HFFc6 (cell line): ENCODE data around the gene DNAJB8. TPM values are rescaled to one million over a fixed set of nuclear protein-coding genes. Genes with fewer than 3 reads are reported as not detected.
A peak's percentile ranks its signal among the peaks of the same experiment; 100 is the strongest.

Source experiments
- DNase-seq: peaks from one replicate; pipeline ENCODE4 v3.0.0-alpha.2; 2018
- H3K27ac Mint-ChIP-seq: 2 replicates; pipeline ENCODE4 v1.8.0; 2020; ENCODE audit warnings: mild to moderate bottlenecking, mixed read lengths
- H3K27me3 Mint-ChIP-seq: 2 replicates; pipeline ENCODE4 v1.8.0; 2021; ENCODE audit warnings: mild to moderate bottlenecking, moderate library complexity, mixed read lengths; ENCODE audit not compliant: insufficient read depth
- H3K36me3 Mint-ChIP-seq: 2 replicates; pipeline ENCODE4 v1.8.0; 2021; ENCODE audit warnings: low read depth, mixed read lengths
- H3K4me1 Mint-ChIP-seq: 2 replicates; pipeline ENCODE4 v1.8.0; 2020; ENCODE audit warnings: low read depth, mixed read lengths
- H3K4me3 Mint-ChIP-seq: 2 replicates; pipeline ENCODE4 v1.8.0; 2020; ENCODE audit warnings: mild to moderate bottlenecking, moderate library complexity, mixed read lengths
- H3K9me3 Mint-ChIP-seq: 2 replicates; pipeline ENCODE4 v1.8.0; 2020; ENCODE audit warnings: mild to moderate bottlenecking, mixed read lengths
- CTCF ChIP-seq: fragments of 200-600 bp; sonication (generic); IDR thresholded peaks from 2 replicates; pipeline ENCODE4 v1.5.0; 2021; ENCODE audit warnings: antibody characterized with exemption, mild to moderate bottlenecking
- total RNA-seq, 6 experiments: library from RNA; stranded (reverse); fragmentation: NEBNext Ultra II Directional; extraction: Animal tissue kit (Norgen Biotek cat#: 25700); gene quantifications; 2 replicates in 1 of 6; 3 replicates in 5 of 6; pipeline ENCODE4 v1.2.3, GENCODE V29; 2021

Gene DNAJB8
- total RNA-seq, 6 experiments from 2014 or later, result not detected

DNA sequence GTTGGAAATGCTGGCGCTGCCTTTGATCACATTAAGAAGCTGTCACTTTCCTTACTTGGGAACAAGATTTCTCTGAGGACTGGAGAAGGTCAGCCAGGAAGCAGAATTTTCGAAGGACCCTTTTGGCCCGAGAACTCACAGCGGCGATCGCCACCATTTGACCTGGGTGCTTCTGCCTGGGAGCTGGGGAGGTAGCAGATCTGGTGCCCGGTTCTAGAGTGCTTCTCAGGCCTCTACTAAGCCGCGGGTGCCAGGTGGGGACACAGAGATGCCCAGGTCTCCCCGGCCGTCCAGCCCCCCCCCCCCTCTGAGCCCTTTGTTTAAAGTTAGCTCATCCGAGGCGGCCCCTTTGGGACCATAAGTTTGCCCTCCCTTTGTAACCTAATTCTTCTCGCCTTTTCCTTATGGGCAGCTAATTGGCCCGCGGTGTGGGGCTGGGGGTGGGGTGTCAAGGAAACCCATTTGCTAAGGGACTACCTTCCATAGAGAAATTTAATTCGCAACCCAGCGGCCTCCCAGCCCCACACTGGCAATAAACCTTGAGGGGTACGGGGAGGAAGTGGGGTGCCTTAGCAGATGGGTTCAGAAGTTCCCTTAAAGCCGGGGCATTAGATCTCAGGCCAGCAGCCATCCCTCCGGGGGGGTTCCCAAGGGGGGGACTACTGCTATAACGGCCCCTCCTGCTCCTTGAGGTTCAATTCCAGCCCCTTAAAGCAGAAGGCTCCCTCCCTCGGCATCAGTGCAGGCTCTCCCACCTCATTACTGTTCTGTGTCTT, 24.4 kb upstream of the DNAJB8 start:
- Mint-ChIP-seq H3K27ac (peak overlapping the region; percentile 94), H3K27me3 (peaks cover 7% of the 10 kb centered on the region)
- no peak for TF ChIP-seq CTCF

DNA sequence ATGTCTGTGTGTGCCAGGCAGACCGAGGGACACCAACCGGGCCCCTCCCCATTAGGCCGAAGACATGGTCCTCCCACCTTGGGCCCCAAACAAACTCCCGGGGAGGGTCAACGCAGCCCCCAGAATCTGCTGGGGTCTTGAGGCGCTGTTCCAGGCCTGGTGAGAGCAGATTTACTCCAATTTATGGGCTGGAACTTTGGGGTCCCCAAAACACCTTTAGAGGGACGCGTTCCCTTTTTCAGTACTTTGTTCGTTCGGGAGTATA, 23.9 kb upstream of the DNAJB8 start:
- no peaks in the 10 kb centered on the region for H3K9me3 Mint-ChIP-seq
- peak overlapping the region; percentile 94 for H3K27ac Mint-ChIP-seq
- no peak for TF ChIP-seq CTCF
- peaks cover 29% of the 10 kb centered on the region for H3K36me3 Mint-ChIP-seq
- peaks cover 15% of the 10 kb centered on the region for H3K4me1 Mint-ChIP-seq
- DNase-seq, result no peak
- peak overlapping the region; percentile 100 for H3K4me3 Mint-ChIP-seq
- H3K27me3 Mint-ChIP-seq, result peaks cover 7% of the 10 kb centered on the region

More for the DNA sequence above, 24.4 kb upstream of the DNAJB8 start:
- Mint-ChIP-seq H3K4me3 (peak overlapping the region; percentile 100), H3K4me1 (peaks cover 18% of the 10 kb centered on the region), H3K36me3 (peaks cover 28% of the 10 kb centered on the region), H3K9me3 (no peaks in the 10 kb centered on the region)
- no peak for DNase-seq

- peaks cover 34% of the 10 kb centered on the region for H3K36me3 Mint-ChIP-seq
- peak overlapping the region; percentile 100 for H3K4me3 Mint-ChIP-seq
- no peak for TF ChIP-seq CTCF
- peaks cover 7% of the 10 kb centered on the region for H3K27me3 Mint-ChIP-seq
- peak; percentile 55 for DNase-seq
- H3K9me3 Mint-ChIP-seq, result no peaks in the 10 kb centered on the region
- H3K27ac Mint-ChIP-seq, result peak overlapping the region; percentile 94
- peaks cover 20% of the 10 kb centered on the region for H3K4me1 Mint-ChIP-seq
Measured at GRCh38 chr3:128489927-128490649, 23.4 kb upstream of the DNAJB8 start.

GRCh38 chr3:128489674-128489926, 22.9 kb upstream of the DNAJB8 start:
- H3K4me3 Mint-ChIP-seq, result peak overlapping the region; percentile 100
- H3K4me1 Mint-ChIP-seq, result peaks cover 24% of the 10 kb centered on the region
- no peaks in the 10 kb centered on the region for H3K9me3 Mint-ChIP-seq
- TF ChIP-seq CTCF, result no peak
- H3K27ac Mint-ChIP-seq, result peak overlapping the region; percentile 94
- DNase-seq, result no peak
- peaks cover 39% of the 10 kb centered on the region for H3K36me3 Mint-ChIP-seq
- peaks cover 7% of the 10 kb centered on the region for H3K27me3 Mint-ChIP-seq

GRCh38 chr3:128488991-128489673, 22.4 kb upstream of the DNAJB8 start:
- peaks cover 25% of the 10 kb centered on the region for H3K4me1 Mint-ChIP-seq
- H3K27ac Mint-ChIP-seq, result peak overlapping the region; percentile 94
- no peaks in the 10 kb centered on the region for H3K9me3 Mint-ChIP-seq
- H3K36me3 Mint-ChIP-seq, result peaks cover 44% of the 10 kb centered on the region
- H3K4me3 Mint-ChIP-seq, result peak overlapping the region; percentile 100
- peaks cover 7% of the 10 kb centered on the region for H3K27me3 Mint-ChIP-seq
- TF ChIP-seq CTCF, result no peak
- peak; percentile 74 for DNase-seq
